Right lung (tissue), 5 donors: ENCODE measurements around the gene LDAH. TPM values are rescaled to one million over a fixed set of nuclear protein-coding genes. Genes with fewer than 3 reads are reported as not detected.

Experiments used
- DNase-seq, 2 donors: peaks; one replicate each; pipeline ENCODE4 v3.0.0-alpha.2; 2013
- polyA plus RNA-seq, 5 donors: library from polyadenylated mRNA; unstranded; fragments of 120-200 nt; gene quantifications; one replicate each; pipeline versions ENCODE4 v1.2.1 to v1.2.3, GENCODE V29; 2013; ENCODE audit warnings: inconsistent platforms in 1 of 5, low replicate concordance in 1 of 5; ENCODE audit not compliant: insufficient read length in 5 of 5, insufficient read depth in 1 of 5

Gene LDAH
- polyA plus RNA-seq, 5 donors = 17.9 to 27.3 (median 25.0) TPM

DNA sequence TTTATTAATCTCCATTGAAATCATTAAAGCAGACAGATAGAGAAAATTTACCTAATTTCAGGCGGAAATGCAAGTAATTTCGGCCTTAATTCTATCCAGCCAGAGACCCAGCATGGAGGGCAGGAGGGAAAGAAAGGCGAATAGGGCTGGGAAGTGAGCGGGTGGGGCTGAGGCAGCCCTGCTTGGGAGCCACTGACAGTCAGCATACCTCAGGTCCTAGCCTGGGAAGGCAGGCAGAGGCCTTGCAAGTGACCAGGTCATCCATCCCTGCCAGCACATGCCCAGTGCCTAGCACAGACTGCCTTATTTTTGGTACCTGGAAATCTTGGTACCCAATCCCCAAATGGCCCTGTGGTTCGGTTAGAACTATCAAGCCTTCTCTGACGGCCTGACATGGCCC is 154.4 kb downstream of the LDAH start:
- DNase-seq = no peak

DNA sequence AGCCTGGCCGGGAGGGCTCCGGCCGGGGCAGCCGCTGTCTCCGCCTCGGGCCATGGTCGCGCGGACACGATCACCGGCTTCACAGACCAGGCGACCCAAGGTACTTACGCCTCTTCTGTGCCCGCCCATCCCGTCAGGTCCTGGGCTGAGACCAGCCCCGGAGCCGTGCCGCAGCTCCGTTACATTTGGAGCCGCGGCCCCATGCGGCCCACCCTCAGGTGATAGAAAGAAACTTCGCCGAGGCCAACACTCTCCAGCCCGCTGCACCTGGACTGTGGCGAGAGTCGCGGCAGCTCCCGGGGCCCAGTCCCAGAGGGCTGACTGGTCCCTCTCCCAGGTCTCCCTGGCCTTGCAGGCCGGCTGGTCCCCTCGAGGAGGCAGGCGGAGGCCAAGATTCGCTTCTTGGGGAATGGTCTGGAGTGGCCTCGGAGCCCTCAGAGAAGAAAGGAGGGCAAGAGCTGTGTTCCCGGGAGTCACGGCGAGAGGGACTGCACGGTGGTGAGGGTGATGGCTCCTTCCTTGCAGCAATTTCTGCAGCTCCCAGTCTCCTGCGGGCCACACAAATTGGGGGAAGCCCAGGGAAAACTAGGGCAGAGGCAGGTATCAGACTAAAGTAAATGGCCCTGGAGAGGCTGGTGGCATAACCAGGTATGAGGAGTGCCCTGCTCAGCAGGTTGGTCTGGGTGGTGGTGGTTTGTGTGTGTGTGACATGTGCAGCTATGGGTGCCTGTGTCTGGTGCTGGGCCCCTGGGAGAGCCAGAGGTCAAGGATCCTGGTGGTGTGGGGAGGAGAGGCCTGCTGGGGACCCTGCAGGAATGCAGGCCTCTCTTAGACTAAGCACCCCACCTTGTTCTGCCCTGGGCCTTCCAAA is 155.1 kb downstream of the LDAH start:
- DNase-seq = no peak

DNA sequence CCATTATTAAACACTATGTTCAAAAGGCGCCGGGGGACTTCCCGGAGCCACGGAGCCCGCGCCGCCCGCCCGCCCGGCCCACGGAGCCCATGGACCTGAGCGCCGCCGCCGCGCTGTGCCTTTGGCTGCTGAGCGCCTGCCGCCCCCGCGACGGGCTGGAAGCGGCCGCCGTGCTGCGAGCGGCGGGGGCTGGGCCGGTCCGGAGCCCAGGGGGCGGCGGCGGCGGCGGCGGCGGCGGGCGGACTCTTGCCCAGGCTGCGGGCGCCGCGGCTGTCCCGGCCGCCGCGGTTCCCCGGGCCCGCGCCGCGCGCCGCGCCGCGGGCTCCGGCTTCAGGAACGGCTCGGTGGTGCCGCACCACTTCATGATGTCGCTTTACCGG is 155.8 kb downstream of the LDAH start:
- DNase-seq = no peak

DNA sequence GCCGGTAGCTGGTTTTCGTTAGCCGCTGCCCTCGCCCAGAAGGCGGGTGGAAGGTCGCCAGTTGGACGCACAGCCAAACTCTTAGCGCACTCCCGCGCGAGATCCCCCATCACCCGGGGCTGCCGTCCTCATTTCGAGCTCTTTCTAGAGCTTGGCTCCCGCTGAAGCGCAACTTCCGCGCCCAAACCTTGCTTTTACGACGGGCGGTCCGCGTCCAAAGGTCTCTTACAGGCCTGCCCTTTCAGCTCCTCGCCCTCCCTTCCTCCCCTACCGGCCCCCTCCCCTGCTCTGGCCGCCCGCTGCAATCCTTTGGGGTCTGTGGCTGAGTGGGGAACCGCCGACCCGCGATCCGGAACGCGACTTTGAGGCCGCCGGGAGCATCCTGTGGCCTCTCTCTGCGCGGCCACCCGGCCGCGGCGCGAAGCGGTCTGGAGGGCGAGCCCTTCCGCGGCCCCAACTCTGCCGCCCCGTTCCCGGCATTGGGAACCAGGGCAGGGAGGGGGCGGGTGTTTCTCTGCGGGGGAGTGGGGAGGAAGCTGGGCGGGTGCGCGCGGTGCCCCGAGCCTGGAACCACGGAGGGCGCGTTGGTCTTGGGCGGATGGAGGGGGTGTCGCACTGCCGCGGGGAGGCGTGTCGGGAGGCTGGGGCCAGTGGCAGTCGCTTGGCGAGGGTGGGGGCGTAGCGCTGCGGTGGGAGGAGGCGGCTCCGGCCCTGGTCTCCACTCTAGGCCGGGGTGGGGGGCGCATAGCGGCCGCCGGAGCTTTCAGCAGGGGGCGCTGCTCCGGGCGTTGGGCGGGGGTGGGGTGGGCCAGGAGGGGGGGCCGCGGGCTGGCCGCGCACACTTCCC is 156.4 kb downstream of the LDAH start, which contains the start of gene GDF7:
TSS of gene GDF7 (plus strand) at position 841 of the 847 bp plus-strand sequence. CDS start 96 bp downstream, outside the sequence.
- DNase-seq = no peak

DNA sequence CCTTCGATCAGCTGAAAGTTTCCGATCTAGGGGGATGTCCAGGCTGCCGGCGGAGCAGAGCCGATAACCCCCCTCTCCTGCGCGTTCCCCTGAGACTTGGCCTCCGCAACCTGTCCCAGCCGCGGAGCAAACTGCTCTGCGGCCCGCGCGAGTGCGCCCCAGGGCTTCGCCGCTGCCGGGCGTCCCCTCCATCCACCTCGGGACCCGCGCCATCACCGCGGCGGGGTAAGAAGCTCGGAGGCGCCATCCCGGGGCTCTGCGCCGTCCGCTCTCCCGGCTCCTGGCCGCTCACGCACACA is 156.9 kb downstream of the LDAH start:
- no peak for DNase-seq

DNA sequence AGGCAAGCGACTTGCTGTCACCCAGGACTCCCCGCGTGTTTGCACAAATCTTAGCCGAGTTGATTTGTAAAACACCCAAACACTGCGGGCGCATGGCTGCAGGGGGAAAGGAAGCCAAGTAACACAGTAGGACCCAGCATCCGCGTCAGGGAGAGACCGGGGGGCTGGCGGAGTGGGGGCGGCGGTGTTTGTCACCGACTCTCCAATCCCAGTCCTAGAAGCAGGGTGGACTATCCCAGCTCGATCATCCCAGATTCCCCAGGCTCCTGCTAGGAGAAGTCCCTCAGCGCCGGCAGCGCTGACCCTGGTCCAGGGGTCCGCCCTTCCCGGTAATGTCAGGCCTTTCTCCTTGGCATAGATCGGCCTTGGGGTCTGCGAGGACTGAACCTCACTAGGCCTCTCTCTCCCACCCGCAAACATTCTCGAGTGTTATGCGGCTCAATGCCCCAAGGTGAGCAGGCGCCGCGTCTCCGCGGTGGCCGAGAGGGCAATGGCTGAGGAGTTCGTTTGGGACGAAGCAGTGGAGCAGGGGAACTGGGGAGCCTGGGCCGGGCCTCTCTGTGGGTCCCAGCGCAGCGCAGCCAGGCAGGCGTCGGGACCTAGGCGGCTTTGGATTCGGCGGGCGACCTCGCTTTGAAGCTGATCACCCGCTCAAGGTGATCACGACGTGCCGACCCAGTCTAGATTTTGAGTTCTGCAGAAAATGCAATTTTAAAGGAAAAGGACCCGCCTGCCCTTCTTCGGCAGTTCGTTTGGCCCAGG is 157.5 kb downstream of the LDAH start:
- no peak for DNase-seq

DNA sequence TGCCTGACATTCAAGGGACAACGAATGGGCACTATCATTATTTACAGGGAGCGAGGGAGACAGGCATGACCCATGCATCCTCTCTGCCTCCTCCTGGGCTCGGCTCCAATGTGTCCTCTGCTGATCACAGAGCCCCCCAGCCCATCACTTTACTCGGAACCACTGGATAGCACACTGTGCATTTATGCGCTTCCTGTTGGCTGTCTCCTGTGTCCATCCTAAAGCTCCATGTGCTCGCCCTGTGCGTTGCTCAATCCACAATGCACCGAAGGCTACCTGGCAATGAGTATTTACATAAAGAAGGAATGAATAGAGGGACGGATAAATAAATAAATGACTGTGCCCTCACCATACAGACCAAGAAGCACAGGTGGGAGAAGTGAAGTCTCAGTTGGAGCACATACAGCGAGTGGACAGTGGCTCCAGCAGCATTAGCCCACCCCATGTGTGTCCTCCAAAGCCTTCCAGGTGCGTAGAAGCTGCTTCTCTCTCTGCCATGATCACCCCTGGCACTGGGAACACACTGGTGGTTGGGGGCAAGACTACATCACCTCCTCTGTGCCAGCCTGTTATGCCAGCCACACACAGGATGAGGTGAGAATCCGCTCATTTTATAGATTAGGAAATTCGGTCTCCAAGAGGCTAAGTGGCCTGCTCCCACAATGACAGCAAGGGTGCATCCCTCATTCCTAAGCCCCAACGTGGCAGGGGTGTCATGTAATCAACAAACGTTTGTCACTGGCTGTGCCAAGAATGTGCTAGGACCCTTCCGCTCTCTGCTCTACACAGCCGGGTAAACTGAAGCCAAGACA is 158.3 kb downstream of the LDAH start:
- DNase-seq = no peak

DNA sequence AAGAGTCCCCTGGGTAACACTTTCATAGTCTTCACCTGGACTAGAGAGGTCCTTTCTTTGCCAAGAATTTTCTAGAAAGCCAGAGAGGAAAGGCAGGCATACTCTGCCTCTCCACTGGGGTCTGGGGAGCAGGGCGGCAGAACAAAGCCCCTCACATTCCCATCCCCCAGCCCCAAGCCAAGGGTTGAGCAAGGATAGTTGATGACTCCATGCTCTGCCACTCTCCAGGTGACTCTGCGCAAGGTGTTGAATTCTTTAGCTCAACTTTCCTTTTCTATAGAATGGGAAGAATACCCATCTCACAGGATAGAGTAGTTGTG is 158.9 kb downstream of the LDAH start:
- DNase-seq = no peak

DNA sequence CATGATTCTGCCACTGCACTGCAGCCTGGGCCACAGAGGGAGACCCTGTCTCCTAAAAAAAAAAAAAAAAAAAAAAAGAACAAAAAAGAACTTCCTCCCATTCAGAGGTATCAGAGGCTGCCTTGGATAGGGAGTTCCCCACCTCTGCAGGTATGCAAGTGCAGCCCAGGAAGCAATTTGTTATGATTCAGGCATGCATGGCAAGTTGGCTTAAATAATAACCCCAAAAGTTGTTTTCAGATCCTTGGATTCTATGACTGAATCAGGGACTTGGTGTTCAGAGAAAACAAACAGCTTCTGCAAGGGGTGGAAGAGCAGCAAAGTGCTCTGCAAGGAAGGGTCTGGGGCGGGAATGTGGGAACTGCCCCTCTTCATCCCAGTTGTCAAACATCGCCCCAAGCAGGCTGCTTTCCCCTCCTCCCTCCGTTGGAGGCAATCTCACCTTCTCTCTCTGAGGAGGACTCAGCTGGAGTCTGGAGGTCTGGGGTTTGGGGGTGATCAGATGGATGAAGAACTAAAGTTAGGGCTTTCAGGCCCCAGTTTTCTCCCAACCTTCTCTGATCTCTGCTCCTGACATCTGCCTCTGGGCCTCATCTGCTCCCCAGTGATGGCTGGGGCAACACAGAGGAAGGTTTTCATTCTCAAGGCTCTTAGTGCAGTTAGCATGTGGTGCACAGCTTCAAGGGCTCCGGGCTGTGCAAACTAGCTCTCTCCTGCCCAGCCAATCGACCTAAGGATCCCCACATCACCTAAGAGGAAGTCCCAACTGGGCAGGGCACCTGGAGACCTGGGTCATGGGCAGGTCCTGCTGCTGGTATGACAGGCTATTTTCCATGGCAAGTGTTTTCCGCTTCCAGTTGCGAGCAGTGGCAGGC is 159.5 kb downstream of the LDAH start:
- DNase-seq = no peak

DNA sequence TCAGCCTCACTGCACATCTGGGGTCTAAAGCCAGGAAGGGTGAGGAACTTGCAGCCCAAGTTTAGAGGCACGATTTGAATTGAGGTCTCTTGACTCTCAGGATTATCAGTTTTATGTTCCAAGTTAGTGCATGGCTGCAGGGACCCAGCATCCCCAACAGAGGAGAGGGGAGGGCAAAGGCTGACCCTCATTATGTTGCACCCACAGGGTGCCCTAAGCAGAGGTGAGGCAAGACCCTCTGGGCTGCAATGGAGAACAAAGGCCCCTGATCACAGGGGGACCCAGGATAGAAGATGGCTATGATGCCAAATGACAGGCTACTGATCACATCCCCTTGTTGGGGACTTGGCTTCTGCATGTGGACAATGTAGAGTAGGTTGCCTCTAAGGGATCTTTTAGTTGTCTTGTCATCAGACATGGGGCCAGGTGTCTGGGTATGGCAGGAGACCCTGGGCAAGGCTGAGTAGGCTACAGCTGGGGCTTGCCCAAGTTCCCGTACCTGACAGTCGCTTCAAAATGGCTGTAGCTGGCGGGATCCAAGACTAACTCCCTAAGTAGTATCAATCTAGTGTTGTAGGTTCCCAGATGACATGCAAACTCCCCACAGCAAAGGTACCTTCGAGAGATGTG is 160.5 kb downstream of the LDAH start:
- DNase-seq = no peak

DNA sequence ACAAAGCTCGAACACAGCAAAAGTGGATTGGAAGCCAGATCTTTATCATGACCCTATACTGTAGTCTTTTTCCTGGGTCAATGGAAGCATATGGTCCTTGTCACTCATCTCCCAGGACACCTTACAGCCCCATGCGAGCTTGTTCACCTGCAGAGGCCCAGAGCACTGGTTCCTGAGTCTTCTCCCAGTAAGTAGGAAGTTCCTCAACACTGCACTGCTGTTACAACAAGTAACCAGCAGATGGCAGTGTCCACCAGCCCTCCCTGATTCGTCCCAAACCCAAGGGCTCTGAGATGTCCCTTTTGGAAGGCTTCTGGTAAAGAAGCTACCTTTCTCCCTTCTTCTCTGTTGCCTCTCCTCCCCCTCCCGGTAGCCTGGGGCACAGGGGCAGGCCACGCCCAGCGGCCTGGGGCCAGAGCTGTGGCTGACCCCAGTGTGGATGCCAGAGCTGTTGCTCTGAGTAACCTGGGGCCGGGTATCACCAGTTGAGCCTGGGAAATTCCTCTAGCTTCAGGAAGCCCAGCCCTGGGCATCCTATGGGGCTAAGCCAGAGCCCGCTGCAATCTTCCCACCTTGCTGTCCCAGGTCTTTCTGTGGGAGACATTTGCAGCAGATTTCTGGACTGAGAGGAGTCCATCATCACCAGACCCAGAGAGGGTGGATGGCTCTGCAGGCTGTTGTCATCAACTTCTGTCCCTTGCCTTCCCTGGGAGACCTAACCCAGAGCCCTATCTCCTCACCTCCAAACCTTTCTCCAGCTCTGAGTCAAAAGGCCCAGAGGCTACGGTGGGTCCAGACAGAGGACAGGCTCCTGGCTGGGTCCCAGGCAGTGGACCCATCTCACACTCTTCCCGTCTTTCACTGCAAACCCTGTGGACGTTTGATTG is 161.2 kb downstream of the LDAH start:
- DNase-seq = peak; percentile 48 to 70

DNA sequence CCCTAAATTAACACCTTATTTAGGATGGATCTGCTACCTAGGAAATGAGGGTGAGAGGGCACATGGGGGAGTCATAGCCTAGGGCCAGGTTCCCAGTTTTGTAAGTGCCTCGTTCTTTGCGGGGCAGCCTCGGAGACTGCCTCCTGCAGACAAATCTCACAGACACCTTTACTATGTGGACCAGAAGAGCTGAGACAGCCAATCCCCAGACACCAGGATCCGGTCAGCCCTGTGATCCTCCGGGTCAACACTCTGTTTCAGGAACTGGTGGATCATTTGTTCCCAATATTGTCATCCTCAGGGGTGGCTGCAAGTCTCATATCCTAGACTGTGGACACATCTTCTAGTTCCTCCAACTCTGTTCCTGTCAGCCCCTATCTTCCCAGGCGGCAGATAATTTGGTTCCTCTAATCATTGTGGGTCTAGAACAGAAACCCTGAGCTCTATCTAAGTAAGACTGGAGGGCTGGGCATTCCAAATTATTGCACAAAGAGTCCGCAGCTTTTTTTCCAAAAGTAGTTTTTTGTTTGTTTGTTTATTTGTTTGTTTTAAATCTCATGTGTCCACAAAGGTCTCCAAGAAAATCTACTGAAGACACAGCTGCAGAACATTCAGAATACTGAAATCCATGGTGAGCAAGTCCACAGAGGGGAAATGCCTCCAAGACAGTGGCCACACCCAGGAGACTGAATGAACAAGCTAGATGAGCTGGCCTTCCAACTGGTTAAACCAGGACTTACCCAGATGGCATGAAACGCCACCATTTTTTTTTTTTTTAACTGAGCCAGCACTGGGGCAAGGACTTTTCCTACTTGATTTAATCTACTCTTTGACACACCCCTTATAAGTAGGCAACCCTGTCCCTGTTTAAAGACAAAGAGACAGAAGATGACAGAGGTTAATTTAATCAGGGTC is 162.1 kb downstream of the LDAH start:
- DNase-seq = no peak

DNA sequence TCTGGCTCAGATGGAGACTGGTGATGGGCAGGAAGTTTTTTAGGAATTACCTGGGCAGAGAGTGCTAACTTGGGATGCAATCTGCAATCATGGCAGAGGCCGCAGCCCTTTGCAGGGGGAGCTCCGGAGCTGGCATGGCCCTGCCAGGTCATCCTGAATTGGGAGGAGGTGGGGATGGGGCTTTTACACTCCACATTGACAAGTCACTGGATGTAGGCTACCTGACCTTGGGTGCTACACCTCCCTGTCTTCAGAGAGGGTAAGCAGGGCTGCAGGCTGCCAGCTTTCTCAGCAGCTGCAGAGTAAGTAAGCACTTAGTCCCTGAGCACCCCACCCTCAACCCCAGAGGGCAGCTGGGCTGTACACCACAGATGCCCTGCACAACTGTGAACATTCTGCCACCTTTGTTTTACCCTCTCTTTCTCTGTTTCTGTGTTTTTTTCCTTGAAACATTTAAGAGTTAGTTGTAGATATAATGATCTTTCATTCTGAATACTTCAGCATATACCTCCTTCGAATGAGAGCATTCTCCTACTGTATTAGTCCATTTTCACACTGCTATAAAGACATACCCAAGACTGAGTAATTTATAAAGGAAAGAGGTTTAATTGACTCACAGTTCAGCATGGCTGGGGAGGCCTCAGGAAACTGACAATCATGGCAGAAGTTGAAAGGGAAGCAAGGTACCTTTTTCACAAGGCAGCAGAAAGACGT is 165.2 kb downstream of the LDAH start:
- no peak for DNase-seq

DNA sequence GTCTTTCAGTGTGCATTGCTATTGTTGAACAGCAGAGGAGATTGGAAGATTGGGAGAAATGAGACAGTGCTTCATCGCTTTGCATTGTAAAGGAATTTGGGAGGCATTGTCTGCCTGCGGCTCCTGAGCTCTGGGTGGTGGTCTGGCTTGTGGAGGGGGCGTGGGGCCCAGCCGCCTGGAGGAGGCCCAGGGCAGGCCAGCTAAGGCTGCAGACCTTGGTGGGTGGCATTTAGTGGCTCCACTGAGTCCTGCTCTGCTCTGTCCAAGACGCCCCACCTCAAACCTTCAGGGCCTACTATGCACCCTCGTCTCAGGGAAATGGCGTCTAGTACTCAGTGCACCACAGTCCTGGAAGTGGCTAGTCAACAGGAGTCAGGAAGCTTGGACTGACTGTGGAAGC is 166.3 kb downstream of the LDAH start:
- no peak for DNase-seq

DNA sequence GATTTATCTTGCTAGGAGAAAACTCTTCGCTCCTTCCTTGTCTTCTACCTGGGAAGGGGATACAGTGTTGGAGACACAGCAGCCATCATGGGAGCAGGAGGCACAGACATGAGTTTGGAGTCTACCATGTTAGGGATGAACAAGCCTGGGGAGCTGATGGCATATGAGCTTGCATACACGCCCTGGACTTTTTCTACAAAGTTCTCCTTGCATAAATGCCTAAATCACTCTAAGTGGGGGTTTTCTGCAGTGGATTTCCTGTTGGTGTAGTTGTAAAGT is 168.4 kb downstream of the LDAH start:
- DNase-seq = no peak

DNA sequence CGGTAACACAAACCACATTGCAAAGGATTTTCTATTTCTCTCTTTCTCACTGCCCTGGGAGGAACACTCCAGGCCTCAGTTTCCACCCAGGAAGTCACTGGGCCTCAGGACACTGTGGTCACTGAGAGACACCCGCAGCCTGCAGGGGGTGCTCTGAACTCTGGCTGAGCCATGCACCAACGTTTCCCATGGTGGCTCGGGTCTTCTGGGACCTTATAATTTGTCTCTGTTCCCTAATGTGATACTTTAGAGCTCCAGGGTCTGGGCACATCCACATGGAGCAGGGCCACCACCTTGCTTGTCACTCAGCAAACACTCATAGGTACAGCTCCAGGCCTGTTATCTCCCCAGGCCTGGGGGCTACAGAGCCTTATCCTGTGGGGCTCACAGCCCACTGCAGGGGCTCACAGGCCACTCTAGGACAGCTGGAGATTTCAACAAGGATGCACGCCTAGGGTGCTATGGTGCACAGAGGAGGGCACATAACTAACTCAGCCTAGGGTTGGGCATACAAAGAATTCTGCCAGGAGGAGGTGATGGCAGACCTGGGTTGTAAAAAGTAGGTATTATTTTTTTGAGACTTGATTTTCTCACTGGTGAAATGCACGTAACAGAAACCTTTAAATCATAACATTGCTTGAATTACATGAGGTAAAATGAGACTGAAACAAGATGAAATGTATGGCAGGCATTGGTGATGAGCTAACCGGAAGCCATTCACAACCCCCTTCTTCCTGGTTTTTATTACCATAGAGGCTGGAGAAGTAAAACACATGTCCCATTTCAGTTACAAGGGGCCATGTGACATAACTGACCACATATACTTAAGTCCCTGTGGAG is 169.0 kb downstream of the LDAH start:
- no peak for DNase-seq
